Activated CD8-positive, alpha-beta memory T cell treated with anti-CD3 and anti-CD28 coated beads for 36 hours (primary cell): ENCODE measurements around the gene COL13A1. TPM values are rescaled to one million over a fixed set of nuclear protein-coding genes. Genes with fewer than 3 reads are reported as not detected.

Experiments used
- CTCF ChIA-PET: fragments of 350-600 bp; sonication (Branson Sonifier 250); formaldehyde crosslinking; loops from one replicate; lab custom pipeline; 2021; ENCODE audit warnings: antibody characterized with exemption; lab: Charles Lee
- POLR2A ChIA-PET: fragments of 350-600 bp; sonication (Branson Sonifier 250); formaldehyde crosslinking; loops from one replicate; lab custom pipeline; 2021; ENCODE audit warnings: antibody characterized with exemption; lab: Charles Lee
- total RNA-seq, 2 experiments: library from RNA; stranded (reverse); gene quantifications; one replicate each; pipeline ENCODE4 v1.2.3, GENCODE V29; 2021

The COL13A1 gene
- total RNA-seq, 2 experiments from 2014 or later = not detected

- ChIA-PET POLR2A (no interaction called here), CTCF (interaction anchor here (0.5 to 2.1 kb wide), 12 partner anchors 12 to 1123 kb away, joined by 3 to 9 read pairs (median 4); no protein-coding TSS in a partner anchor)
These were observed 112.1 kb downstream of the COL13A1 start for GRCh38 chr10:69913606-69914382.

DNA sequence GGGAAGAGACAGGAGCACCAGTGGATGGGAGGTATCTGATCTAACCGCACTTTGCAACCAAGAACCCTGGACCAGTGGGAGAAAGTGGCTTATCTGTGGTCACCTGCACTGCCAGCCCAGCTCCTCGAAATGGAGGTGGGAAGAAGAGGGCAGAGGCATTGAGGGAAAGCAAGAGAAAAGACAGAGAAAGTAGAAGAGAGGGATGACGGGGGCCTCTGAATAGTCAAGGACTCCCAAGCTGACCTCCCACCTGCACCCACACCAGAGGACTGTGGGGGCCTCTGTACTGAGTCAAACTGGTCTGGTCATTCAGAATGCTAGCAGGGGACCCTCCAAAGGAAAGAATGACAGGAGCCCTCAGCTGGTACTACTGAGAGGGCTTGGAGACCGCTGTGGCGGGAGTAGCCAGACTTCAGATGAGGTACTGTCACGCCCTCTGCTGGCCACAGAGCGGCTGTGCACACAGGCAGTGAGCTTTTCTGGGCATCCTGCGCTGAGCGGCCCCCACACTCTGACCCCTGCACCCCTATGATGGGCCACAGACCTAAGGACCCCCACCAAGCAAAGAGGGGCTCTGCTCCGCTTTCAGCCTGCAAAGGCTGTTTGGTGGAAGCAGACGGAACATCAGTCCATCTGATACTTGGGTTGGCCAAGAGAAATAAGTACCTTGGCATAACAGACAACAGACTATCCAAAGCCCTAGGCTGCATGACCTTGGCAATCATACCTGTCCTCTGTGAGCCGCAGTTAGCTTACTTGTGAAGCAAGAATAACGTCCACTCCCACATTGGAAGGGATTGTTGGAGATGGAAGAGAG lies 112.9 kb downstream of the COL13A1 start:
- ChIA-PET CTCF (interaction anchor here (0.6 to 2.1 kb wide), 16 partner anchors 10 to 399 kb away, joined by 3 to 9 read pairs (median 4); no protein-coding TSS in a partner anchor), POLR2A (no interaction called here)

- ChIA-PET POLR2A (no interaction called here), CTCF (interaction anchor here (0.6 to 2.1 kb wide), 13 partner anchors 9 to 399 kb away, joined by 3 to 9 read pairs (median 4); no protein-coding TSS in a partner anchor)
These were observed 113.5 kb downstream of the COL13A1 start for GRCh38 chr10:69915215-69915560.

DNA sequence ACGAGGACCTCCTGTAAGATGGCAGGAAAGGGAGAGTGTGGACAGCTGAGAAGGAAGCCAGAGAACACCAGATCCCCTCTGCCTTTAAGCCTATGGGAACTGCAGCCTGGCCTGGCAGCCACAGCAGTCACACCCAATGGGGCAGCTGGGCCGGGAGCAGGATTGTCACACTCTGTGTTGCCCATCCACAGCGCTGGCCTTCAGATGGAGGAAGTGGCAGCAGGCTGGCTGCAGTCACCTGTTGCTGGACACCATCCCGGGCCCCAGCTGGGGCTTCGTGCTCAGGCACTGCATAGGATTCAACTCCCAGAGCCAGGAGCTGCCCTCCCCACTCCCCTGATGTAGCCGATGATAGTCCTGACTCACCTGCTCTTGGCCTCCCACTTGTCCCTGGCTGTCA lies 114.4 kb downstream of the COL13A1 start:
- CTCF ChIA-PET = interaction anchor here (0.8 to 2.1 kb wide), 4 partner anchors 15 to 400 kb away, joined by 3 to 5 read pairs (median 4); no protein-coding TSS in a partner anchor
- POLR2A ChIA-PET = no interaction called here

- CTCF ChIA-PET = no interaction called here
- POLR2A ChIA-PET = no interaction called here
These were observed 116.3 kb downstream of the COL13A1 start for GRCh38 chr10:69918036-69918435.

DNA sequence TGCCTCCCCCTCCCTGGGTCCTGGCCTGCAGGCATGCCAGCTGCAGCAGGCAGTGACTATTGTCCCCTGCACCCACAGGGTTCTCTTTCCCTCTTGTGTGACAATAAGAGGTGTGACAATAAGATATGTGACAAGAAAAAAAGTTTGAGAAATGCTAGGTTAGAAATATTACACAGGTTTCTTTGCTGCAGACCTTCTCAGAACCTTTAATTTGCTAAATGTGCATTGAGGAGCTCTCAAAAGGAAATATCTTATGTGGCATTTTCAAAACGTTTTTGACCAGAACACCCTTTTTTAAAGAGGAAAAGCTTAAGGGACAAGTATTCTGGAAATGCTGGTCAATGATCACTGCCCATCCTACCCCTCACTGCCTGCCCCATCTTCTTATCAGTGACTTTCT lies 117.5 kb downstream of the COL13A1 start:
- ChIA-PET CTCF (no interaction called here), POLR2A (no interaction called here)

DNA sequence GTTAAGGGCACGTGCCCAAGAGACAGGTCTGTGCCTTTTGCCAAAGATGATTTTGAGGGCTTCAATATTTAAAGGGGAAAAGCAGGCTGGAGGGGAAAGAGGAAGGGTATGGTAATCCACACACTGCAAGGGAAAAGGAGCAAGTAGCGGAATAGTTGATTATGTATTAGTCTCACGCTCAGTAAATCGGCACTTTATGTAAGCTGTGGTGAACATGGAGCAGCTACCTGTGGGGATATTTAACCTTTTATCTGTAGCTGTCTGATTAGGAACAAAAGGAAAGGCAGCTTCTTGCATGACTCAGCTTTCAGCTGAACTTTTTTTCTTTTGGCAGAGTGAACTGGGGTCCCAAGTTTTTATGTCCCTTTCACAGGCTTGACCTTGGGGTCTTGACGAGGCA lies 123.4 kb downstream of the COL13A1 start:
- ChIA-PET POLR2A (no interaction called here), CTCF (interaction anchor here (1.9 kb wide), 1 partner anchor 10 kb away, joined by 5 read pairs; no protein-coding TSS in a partner anchor)

GRCh38 chr10:69928339-69928738 lies 126.6 kb downstream of the COL13A1 start:
- ChIA-PET POLR2A (no interaction called here), CTCF (no interaction called here)

DNA sequence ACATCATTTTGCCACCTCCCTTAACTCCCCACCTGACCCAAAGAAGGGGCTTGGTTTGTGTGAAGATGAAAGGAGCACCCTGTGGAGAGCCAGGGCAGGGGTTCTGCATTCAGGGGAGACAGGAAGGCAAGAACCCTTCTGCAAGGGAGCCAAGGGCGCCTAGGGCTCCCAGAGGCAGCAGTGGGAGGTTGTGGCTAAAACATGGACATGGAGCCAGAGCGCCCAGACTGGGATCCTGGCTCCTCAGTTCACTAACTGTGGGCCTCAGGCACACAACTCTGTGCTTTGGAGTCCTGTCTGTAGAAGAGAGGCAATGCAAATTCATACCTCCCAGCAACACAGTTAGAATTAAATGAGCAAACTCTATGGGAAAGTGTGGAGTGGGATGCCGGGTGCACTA lies 127.9 kb downstream of the COL13A1 start:
- CTCF ChIA-PET = no interaction called here
- POLR2A ChIA-PET = no interaction called here

- CTCF ChIA-PET = no interaction called here
- POLR2A ChIA-PET = no interaction called here
These were observed 133.1 kb downstream of the COL13A1 start for GRCh38 chr10:69934768-69935167.

DNA sequence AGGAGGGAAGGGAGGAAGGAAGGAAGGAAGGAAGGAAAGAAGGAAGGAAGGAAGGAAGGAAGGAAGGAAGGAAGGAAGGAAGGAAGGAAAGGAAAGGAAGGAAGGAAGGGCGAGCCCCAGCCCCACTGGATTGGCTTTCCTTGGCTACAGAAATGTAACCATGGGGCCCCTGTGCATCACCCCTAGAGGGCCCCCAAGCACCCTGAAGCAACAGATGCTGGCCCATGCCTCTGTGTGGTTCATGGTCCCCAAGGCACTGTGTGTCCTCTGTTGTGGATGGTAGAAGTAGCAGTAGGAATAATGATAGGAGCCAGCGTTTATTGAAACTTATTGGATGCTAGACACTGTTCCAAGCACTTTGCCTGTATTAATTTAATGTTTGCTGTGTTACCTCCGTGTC lies 134.4 kb downstream of the COL13A1 start:
- ChIA-PET CTCF (no interaction called here), POLR2A (no interaction called here)

GRCh38 chr10:69938541-69938991 lies 136.9 kb downstream of the COL13A1 start:
- ChIA-PET CTCF (no interaction called here), POLR2A (no interaction called here)

GRCh38 chr10:69939061-69939460 lies 137.4 kb downstream of the COL13A1 start:
- POLR2A ChIA-PET = no interaction called here

GRCh38 chr10:69939481-69939880 lies 137.8 kb downstream of the COL13A1 start:
- POLR2A ChIA-PET = no interaction called here
- CTCF ChIA-PET = no interaction called here

More at GRCh38 chr10:69939061-69939460, 137.4 kb downstream of the COL13A1 start:
- CTCF ChIA-PET = no interaction called here

DNA sequence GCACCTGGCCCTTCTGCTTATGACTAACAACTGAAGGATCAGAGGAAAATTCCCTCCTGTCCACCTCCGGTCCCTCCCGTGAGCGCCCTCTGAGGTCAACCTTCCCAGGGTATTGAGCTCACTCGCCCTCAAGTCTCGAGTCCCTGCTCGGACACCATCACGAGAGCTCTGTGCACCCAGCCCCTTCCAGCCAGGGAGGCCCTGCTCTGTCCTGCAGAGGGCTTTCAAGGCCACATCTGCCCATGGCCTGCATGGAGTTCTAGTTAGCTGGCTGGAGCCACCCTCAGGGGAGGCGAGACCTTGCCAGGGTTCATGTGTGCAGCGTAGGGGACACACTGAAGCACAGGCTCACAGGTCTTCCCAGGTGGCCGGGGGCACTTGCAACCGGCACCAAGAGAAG lies 140.0 kb downstream of the COL13A1 start:
- ChIA-PET CTCF (no interaction called here), POLR2A (no interaction called here)

DNA sequence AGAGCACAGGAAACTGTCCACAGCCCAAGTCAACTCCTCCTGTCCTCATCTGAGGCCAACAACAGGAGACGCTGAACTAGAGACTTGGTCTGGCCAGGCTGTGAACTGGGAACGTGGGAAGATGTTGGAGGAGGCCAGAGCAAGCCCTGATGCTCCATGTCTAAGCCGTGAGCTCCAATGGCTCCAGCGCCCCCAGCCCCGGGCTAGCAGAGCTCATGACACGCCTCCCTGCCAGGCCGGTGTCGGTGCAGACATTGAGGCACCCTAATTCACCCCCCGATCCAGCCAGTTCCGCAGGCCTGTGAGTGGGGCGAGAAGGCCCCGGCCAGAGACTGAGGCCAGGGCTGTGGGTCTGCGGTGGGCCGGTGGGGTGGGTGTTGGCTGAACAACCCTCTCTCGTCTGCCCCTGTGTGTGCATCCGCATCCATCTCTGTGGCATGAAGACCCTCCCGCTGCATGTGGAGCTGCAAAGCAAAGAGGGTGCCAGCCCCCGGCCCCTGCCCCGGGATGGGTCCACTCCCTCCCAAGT lies 141.7 kb downstream of the COL13A1 start:
- POLR2A ChIA-PET = no interaction called here
- CTCF ChIA-PET = no interaction called here

DNA sequence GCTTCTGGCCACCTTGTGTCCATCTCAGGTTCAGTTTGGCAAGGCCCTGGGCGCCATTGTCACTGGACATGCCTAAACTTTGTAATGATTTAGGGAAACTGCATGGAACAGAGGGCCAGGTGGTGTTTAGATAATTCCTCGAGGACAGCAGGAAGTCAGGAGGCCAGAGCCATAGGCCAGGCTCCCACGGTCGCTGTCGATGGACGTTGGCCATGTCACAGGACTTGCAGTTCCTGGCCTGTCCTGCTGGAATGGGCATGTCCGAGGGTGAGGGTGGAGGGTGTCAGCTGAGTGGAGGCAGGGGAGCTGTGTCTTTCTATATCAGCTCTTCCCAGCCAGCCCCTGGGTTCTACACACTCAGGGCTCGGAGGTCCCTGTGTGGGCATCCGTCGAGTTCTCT lies 143.1 kb downstream of the COL13A1 start:
- ChIA-PET CTCF (no interaction called here), POLR2A (no interaction called here)

DNA sequence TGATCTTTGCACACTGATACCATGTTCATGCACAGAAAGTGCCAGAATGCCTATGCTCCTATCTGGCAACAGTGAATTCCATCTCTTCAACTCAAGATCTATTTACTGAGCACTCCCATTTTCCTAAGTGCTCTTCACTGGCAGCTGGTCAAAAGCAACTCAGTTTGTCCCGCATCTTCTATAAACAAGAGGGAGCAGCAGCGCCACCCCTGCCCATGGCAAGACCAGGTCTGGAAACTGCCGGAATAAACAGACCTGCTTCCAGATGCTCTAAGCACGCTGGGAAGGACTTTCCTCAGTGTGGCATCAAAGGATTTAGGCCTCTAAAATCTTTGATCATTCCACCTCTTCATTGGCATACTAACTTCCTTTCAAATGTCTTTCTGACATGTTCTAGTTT lies 146.6 kb downstream of the COL13A1 start:
- CTCF ChIA-PET = no interaction called here
- POLR2A ChIA-PET = no interaction called here

DNA sequence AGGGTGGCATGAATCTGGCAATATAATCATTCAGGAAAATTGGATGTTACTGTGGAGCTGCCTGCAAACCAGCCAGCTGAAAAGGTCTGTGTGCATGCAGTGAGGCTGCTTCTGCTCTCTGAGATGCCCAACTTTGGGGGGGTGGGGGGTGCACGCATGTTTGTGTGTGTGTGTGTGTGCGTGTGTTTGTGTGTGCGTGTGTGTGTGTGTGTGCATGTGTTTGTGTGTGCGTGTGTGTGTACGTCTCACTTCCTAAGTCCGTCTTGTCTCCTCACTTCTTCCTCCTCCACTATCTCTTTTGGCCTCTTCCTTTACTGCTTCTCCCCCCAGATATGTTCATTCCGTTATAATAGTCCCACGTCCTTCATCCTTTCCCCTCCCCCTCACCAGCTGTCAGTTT lies 148.1 kb downstream of the COL13A1 start:
- POLR2A ChIA-PET = no interaction called here
- CTCF ChIA-PET = interaction anchor here (0.6 to 1.5 kb wide), 2 partner anchors 8 to 343 kb away, joined by 3 to 5 read pairs; no protein-coding TSS in a partner anchor

DNA sequence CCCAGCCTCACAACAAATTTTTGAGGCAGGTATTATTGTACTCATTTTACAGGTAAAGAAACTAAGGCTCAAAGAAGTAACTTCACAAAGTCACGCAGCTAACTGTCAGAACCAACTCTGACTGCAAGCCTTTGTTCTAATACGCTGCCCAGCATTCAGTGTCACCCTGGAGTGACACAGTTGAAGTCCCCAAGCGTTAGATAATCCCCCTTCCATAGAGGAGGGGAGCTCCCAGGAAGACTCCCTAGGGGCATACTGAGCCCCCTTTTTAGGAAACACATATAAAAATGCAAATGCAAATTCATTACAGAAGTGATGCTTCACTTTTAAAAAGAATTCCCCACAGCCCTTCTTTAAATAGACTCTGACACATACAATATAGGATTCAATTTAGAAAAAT lies 150.0 kb downstream of the COL13A1 start:
- ChIA-PET POLR2A (no interaction called here), CTCF (no interaction called here)
